GM23248 (cell line): Measurements from ENCODE around the gene IRF1. TPM values are rescaled to one million over a fixed set of nuclear protein-coding genes. Genes with fewer than 3 reads are reported as not detected.
A peak's percentile ranks its signal among the peaks of the same experiment; 100 is the strongest.

Experiments used
- DNase-seq: peaks from one replicate; pipeline ENCODE4 v3.0.0-alpha.2; 2015
- H2AFZ ChIP-seq: fragments of 200-600 bp; sonication (generic); 2 replicates; pipeline ENCODE4 v1.6.1; 2016; ENCODE audit warnings: antibody characterized with exemption
- H3F3A ChIP-seq: fragments of 200-600 bp; sonication (generic); 2 replicates; pipeline ENCODE4 v1.6.1; 2016; ENCODE audit warnings: mild to moderate bottlenecking, antibody characterized with exemption, mixed run types; ENCODE audit not compliant: insufficient read depth
- H3K27ac ChIP-seq: fragments of 200-600 bp; sonication (generic); 2 replicates; pipeline ENCODE4 v1.5.1; 2016; ENCODE audit warnings: mild to moderate bottlenecking
- H3K27me3 ChIP-seq: fragments of 200-600 bp; sonication (generic); replicated peaks from 2 replicates; pipeline ENCODE4 v1.6.1; 2016; ENCODE audit warnings: mild to moderate bottlenecking; ENCODE audit not compliant: insufficient read depth
- H3K36me3 ChIP-seq: fragments of 200-600 bp; sonication (generic); 2 replicates; pipeline ENCODE4 v1.6.1; 2016; ENCODE audit warnings: low read depth, mild to moderate bottlenecking
- H3K4me1 ChIP-seq: fragments of 200-600 bp; sonication (generic); 2 replicates; pipeline ENCODE4 v1.6.1; 2016; ENCODE audit warnings: mild to moderate bottlenecking; ENCODE audit not compliant: insufficient read depth
- H3K4me2 ChIP-seq: fragments of 200-600 bp; sonication (generic); one replicate; pipeline ENCODE4 v1.6.1; 2016; ENCODE audit warnings: mild to moderate bottlenecking; ENCODE audit not compliant: unreplicated experiment
- H3K4me3 ChIP-seq: fragments of 200-600 bp; sonication (generic); 2 replicates; pipeline ENCODE4 v1.5.1; 2016; ENCODE audit warnings: mild to moderate bottlenecking
- H3K79me2 ChIP-seq: fragments of 200-600 bp; sonication (generic); 2 replicates; pipeline ENCODE4 v1.6.1; 2016; ENCODE audit warnings: mild to moderate bottlenecking; ENCODE audit not compliant: insufficient read depth
- H3K9ac ChIP-seq: fragments of 200-600 bp; sonication (generic); 2 replicates; pipeline ENCODE4 v1.6.1; 2016; ENCODE audit warnings: mild to moderate bottlenecking
- H3K9me2 ChIP-seq: fragments of 200-600 bp; sonication (generic); 2 replicates; pipeline ENCODE4 v1.6.1; 2016; ENCODE audit warnings: mixed run types, mild to moderate bottlenecking, moderate library complexity; ENCODE audit not compliant: insufficient read depth
- H3K9me3 ChIP-seq: fragments of 200-600 bp; sonication (generic); one replicate; pipeline ENCODE4 v1.6.1; 2017; ENCODE audit warnings: low read depth
- H4K20me1 ChIP-seq: fragments of 200-600 bp; sonication (generic); 2 replicates; pipeline ENCODE4 v1.6.0; 2016; ENCODE audit not compliant: insufficient read depth
- EZH2 ChIP-seq: fragments of 200-600 bp; sonication (generic); IDR thresholded peaks from 2 replicates; pipeline ENCODE4 v1.6.1; 2018; ENCODE audit warnings: antibody characterized with exemption, mild to moderate bottlenecking; ENCODE audit not compliant: insufficient read depth, poor library complexity, severe bottlenecking
- EZH2phosphoT487 ChIP-seq: fragments of 200-600 bp; sonication (generic); IDR thresholded peaks from 2 replicates; pipeline ENCODE4 v1.6.1; 2018; ENCODE audit warnings: antibody characterized with exemption, moderate library complexity, mild to moderate bottlenecking, low read depth; ENCODE audit not compliant: insufficient read depth
- WGBS, 2 experiments: methylation state at CpG; one replicate each; pipeline ENCODE4 v1.1.6; 2015 to 2017; ENCODE audit warnings: low lambda C conversion rate in 2 of 2, low coverage in 1 of 2; ENCODE audit errors: missing lambda C conversion rate in 2 of 2; 5-methylcytosine and 5-hydroxymethylcytosine counted together
- in situ Hi-C: fragments of 300-500 bp; cut with MboI; formaldehyde crosslinking; loops from 2 replicates; pipeline ENCODE4 v1.15.0; 2020
- polyA plus RNA-seq: library from polyadenylated mRNA; unstranded; fragments of >200 nt; fragmentation: Nextera tagmentation; extraction: Ambion mirVana; gene quantifications from 2 replicates; pipeline ENCODE4 v1.2.1, GENCODE V29; 2016
- total RNA-seq: library from RNA; depleted of rRNA; stranded (reverse); fragments of >200 nt; shearing (Covaris generic); gene quantifications from 2 replicates; pipeline ENCODE4 v1.2.3, GENCODE V29; 2014

The IRF1 gene
- total and polyA plus RNA-seq, 2 experiments from 2014 or later = 6.2 to 22.2 TPM

- Histone ChIP-seq H3K9ac (no peak overlapping the region), H3K36me3 (no peaks in the 10 kb centered on the region), H3K9me3 (no peaks in the 10 kb centered on the region), H4K20me1 (no peaks in the 10 kb centered on the region), H2AFZ (no peak overlapping the region), H3K79me2 (no peaks in the 10 kb centered on the region), H3K9me2 (no peaks in the 10 kb centered on the region), H3K27me3 (no peaks in the 10 kb centered on the region), H3K4me3 (no peak overlapping the region), H3K27ac (no peak overlapping the region), H3F3A (peaks cover 31% of the 10 kb centered on the region), H3K4me2 (no peak overlapping the region), H3K4me1 (peaks cover 30% of the 10 kb centered on the region)
- peak; percentile 56 for DNase-seq
- TF ChIP-seq EZH2phosphoT487 (no peak), EZH2 (no peak)
- in situ Hi-C loops = loop anchor here (10.0 kb wide), 1 partner anchor 117 kb away; no protein-coding TSS in a partner anchor
- WGBS, 2 experiments = 79 to 84% methylated on average over 10 of the region's 10 CpGs
These were observed 11.7 kb upstream of the IRF1 start for GRCh38 chr5:132501961-132502931.

- no peaks in the 10 kb centered on the region for H3K79me2 ChIP-seq
- H3K4me2 ChIP-seq = no peak overlapping the region
- H3K36me3 ChIP-seq = no peaks in the 10 kb centered on the region
- WGBS, 2 experiments = 60 to 71% methylated on average over 4 of the region's 4 CpGs
- TF ChIP-seq EZH2phosphoT487 (no peak), EZH2 (no peak)
- H3K9me3 ChIP-seq = no peaks in the 10 kb centered on the region
- H2AFZ ChIP-seq = no peak overlapping the region
- no peak overlapping the region for H3K27ac ChIP-seq
- no peak overlapping the region for H3K4me3 ChIP-seq
- H3F3A ChIP-seq = peaks cover 34% of the 10 kb centered on the region
- H3K4me1 ChIP-seq = peaks cover 32% of the 10 kb centered on the region
- H3K9me2 ChIP-seq = no peaks in the 10 kb centered on the region
- in situ Hi-C loops = loop anchor here (10.0 kb wide), 1 partner anchor 117 kb away; no protein-coding TSS in a partner anchor
- no peaks in the 10 kb centered on the region for H4K20me1 ChIP-seq
- H3K27me3 ChIP-seq = no peaks in the 10 kb centered on the region
- no peak overlapping the region for H3K9ac ChIP-seq
- DNase-seq = no peak
These were observed 11.0 kb upstream of the IRF1 start for GRCh38 chr5:132501629-132501956.

- Histone ChIP-seq H4K20me1 (no peaks in the 10 kb centered on the region), H3K4me1 (peaks cover 27% of the 10 kb centered on the region), H3K27ac (no peak overlapping the region), H3K9me2 (no peaks in the 10 kb centered on the region), H3K79me2 (no peaks in the 10 kb centered on the region), H3K9ac (no peak overlapping the region), H3F3A (peaks cover 29% of the 10 kb centered on the region), H2AFZ (no peak overlapping the region), H3K27me3 (no peaks in the 10 kb centered on the region), H3K9me3 (no peaks in the 10 kb centered on the region), H3K4me2 (no peak overlapping the region), H3K4me3 (no peak overlapping the region), H3K36me3 (no peaks in the 10 kb centered on the region)
- TF ChIP-seq EZH2phosphoT487 (no peak), EZH2 (no peak)
- WGBS, 2 experiments = 51 to 54% methylated on average over 6 of the region's 6 CpGs
- DNase-seq = peak; percentile 61
- in situ Hi-C loops = loop anchor here (10.0 kb wide), 1 partner anchor 116 kb away; no protein-coding TSS in a partner anchor
These were observed 10.5 kb upstream of the IRF1 start for GRCh38 chr5:132500931-132501628.

- Histone ChIP-seq H3K4me1 (peaks cover 24% of the 10 kb centered on the region), H3F3A (peaks cover 24% of the 10 kb centered on the region), H3K4me2 (no peak overlapping the region), H3K79me2 (no peaks in the 10 kb centered on the region), H3K36me3 (no peaks in the 10 kb centered on the region), H3K4me3 (no peak overlapping the region), H3K9ac (no peak overlapping the region), H3K27ac (no peak overlapping the region), H3K9me2 (no peaks in the 10 kb centered on the region), H3K27me3 (no peaks in the 10 kb centered on the region), H3K9me3 (no peaks in the 10 kb centered on the region), H4K20me1 (no peaks in the 10 kb centered on the region), H2AFZ (no peak overlapping the region)
- TF ChIP-seq EZH2 (no peak), EZH2phosphoT487 (no peak)
- in situ Hi-C loops = loop anchor here (10.0 kb wide), 1 partner anchor 116 kb away; no protein-coding TSS in a partner anchor
- DNase-seq = no peak
- 96 to 97% methylated on average over 6 of the region's 6 CpGs for WGBS, 2 experiments
These were observed 9.8 kb upstream of the IRF1 start for GRCh38 chr5:132500244-132500930.
